ENCODE data around the gene TMEM163. TPM values are rescaled to one million over a fixed set of nuclear protein-coding genes. Genes with fewer than 3 reads are reported as not detected.

Gene TMEM163
- polyA plus RNA-seq, 1 donor from 2014 or later, result 3.5 TPM

GRCh38 chr2:134451347-134451630 is 267.5 kb downstream of the TMEM163 start:
- H3F3A ChIP-seq (ENCODE audit: insufficient read depth, low read length, poor library complexity, severe bottlenecking), result no peaks in the 10 kb centered on the region
- no peak overlapping the region for H3K4me2 ChIP-seq (ENCODE audit: low read length)
- no peaks in the 10 kb centered on the region for H3K9me2 ChIP-seq (ENCODE audit: insufficient read depth, low read length)
- no peak overlapping the region for H3K27ac ChIP-seq (ENCODE audit: low read length)
- no peak overlapping the region for H2AFZ ChIP-seq (ENCODE audit: low read depth, low read length)
- no peak overlapping the region for H3K4me3 ChIP-seq (ENCODE audit: low read length)
- H3K9me3 ChIP-seq (ENCODE audit: low read length), result no peaks in the 10 kb centered on the region
- TF ChIP-seq SMC3 (conservative IDR thresholded peaks at IDR 0.05; ENCODE audit: poor library complexity) (no peak), POLR2AphosphoS5 (IDR thresholded peaks at IDR 0.05) (no peak), MXI1 (conservative IDR thresholded peaks at IDR 0.05; ENCODE audit: poor library complexity, severe bottlenecking) (no peak), EP300 (conservative IDR thresholded peaks at IDR 0.05; ENCODE audit: poor library complexity, severe bottlenecking) (no peak), EZH2 (IDR thresholded peaks at IDR 0.05; ENCODE audit: borderline replicate concordance, insufficient read depth, low read length, poor library complexity, severe bottlenecking) (no peak), RAD21 (conservative IDR thresholded peaks at IDR 0.05) (no peak)
- TF ChIP-seq, protein P1, sequence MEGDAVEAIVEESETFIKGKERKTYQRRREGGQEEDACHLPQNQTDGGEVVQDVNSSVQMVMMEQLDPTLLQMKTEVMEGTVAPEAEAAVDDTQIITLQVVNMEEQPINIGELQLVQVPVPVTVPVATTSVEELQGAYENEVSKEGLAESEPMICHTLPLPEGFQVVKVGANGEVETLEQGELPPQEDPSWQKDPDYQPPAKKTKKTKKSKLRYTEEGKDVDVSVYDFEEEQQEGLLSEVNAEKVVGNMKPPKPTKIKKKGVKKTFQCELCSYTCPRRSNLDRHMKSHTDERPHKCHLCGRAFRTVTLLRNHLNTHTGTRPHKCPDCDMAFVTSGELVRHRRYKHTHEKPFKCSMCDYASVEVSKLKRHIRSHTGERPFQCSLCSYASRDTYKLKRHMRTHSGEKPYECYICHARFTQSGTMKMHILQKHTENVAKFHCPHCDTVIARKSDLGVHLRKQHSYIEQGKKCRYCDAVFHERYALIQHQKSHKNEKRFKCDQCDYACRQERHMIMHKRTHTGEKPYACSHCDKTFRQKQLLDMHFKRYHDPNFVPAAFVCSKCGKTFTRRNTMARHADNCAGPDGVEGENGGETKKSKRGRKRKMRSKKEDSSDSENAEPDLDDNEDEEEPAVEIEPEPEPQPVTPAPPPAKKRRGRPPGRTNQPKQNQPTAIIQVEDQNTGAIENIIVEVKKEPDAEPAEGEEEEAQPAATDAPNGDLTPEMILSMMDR (IDR thresholded peaks at IDR 0.05; ENCODE audit: poor library complexity, severe bottlenecking), result no peak
- TF ChIP-seq, protein P2, sequence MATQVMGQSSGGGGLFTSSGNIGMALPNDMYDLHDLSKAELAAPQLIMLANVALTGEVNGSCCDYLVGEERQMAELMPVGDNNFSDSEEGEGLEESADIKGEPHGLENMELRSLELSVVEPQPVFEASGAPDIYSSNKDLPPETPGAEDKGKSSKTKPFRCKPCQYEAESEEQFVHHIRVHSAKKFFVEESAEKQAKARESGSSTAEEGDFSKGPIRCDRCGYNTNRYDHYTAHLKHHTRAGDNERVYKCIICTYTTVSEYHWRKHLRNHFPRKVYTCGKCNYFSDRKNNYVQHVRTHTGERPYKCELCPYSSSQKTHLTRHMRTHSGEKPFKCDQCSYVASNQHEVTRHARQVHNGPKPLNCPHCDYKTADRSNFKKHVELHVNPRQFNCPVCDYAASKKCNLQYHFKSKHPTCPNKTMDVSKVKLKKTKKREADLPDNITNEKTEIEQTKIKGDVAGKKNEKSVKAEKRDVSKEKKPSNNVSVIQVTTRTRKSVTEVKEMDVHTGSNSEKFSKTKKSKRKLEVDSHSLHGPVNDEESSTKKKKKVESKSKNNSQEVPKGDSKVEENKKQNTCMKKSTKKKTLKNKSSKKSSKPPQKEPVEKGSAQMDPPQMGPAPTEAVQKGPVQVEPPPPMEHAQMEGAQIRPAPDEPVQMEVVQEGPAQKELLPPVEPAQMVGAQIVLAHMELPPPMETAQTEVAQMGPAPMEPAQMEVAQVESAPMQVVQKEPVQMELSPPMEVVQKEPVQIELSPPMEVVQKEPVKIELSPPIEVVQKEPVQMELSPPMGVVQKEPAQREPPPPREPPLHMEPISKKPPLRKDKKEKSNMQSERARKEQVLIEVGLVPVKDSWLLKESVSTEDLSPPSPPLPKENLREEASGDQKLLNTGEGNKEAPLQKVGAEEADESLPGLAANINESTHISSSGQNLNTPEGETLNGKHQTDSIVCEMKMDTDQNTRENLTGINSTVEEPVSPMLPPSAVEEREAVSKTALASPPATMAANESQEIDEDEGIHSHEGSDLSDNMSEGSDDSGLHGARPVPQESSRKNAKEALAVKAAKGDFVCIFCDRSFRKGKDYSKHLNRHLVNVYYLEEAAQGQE (IDR thresholded peaks at IDR 0.05; ENCODE audit: borderline replicate concordance), result no peak
- H4K20me1 ChIP-seq (ENCODE audit: insufficient read depth), result no peaks in the 10 kb centered on the region
- no peaks in the 10 kb centered on the region for H3K36me3 ChIP-seq (ENCODE audit: insufficient read depth, low read length)
- no peaks in the 10 kb centered on the region for H3K79me2 ChIP-seq (replicated peaks; ENCODE audit: insufficient read depth, low read length)
- no peaks in the 10 kb centered on the region for H3K27me3 ChIP-seq (ENCODE audit: insufficient read depth, low read depth, low read length)
- H3K9ac ChIP-seq (ENCODE audit: low read length), result no peak overlapping the region

GRCh38 chr2:134449751-134450513 is 268.9 kb downstream of the TMEM163 start:
- H3K79me2 ChIP-seq (replicated peaks; ENCODE audit: insufficient read depth, low read length), result no peaks in the 10 kb centered on the region
- no peaks in the 10 kb centered on the region for H3K27me3 ChIP-seq (ENCODE audit: insufficient read depth, low read depth, low read length)
- TF ChIP-seq, protein P2 (IDR thresholded peaks at IDR 0.05; ENCODE audit: borderline replicate concordance), result no peak
- TF ChIP-seq MXI1 (conservative IDR thresholded peaks at IDR 0.05; ENCODE audit: poor library complexity, severe bottlenecking) (no peak), EZH2 (IDR thresholded peaks at IDR 0.05; ENCODE audit: borderline replicate concordance, insufficient read depth, low read length, poor library complexity, severe bottlenecking) (no peak), TAF1 (IDR thresholded peaks at IDR 0.05; ENCODE audit: low read depth) (no peak), POLR2AphosphoS5 (IDR thresholded peaks at IDR 0.05) (no peak), EP300 (conservative IDR thresholded peaks at IDR 0.05; ENCODE audit: poor library complexity, severe bottlenecking) (no peak), SMC3 (conservative IDR thresholded peaks at IDR 0.05; ENCODE audit: poor library complexity) (no peak), RAD21 (conservative IDR thresholded peaks at IDR 0.05) (no peak)
- TF ChIP-seq, protein P1 (IDR thresholded peaks at IDR 0.05; ENCODE audit: poor library complexity, severe bottlenecking), result no peak
- H3K36me3 ChIP-seq (ENCODE audit: insufficient read depth, low read length), result no peaks in the 10 kb centered on the region
- no peak overlapping the region for H2AFZ ChIP-seq (ENCODE audit: low read depth, low read length)
- H3K9me3 ChIP-seq (ENCODE audit: low read length), result no peaks in the 10 kb centered on the region
- no peaks in the 10 kb centered on the region for H3F3A ChIP-seq (ENCODE audit: insufficient read depth, low read length, poor library complexity, severe bottlenecking)
- no peak overlapping the region for H3K9ac ChIP-seq (ENCODE audit: low read length)
- no peak overlapping the region for H3K4me3 ChIP-seq (ENCODE audit: low read length)
- no peak overlapping the region for H3K27ac ChIP-seq (ENCODE audit: low read length)
- H3K9me2 ChIP-seq (ENCODE audit: insufficient read depth, low read length), result no peaks in the 10 kb centered on the region
- no peak overlapping the region for H3K4me2 ChIP-seq (ENCODE audit: low read length)
- H4K20me1 ChIP-seq (ENCODE audit: insufficient read depth), result no peaks in the 10 kb centered on the region
